HepG2 (cell line): ENCODE data around the gene FLAD1. TPM values are rescaled to one million over a fixed set of nuclear protein-coding genes. Genes with fewer than 3 reads are reported as not detected.
A peak's percentile ranks its signal among the peaks of the same experiment; 100 is the strongest.

Experiments
- polyA plus RNA-seq, 8 experiments: library from polyadenylated mRNA; depleted of rRNA in 3 of 8; stranded (reverse) in 7 of 8; unstranded in 1 of 8; fragments of >200 nt; fragmentation: Illumina TruSeq in 4 of 8; extraction: Trizol in 4 of 8; gene quantifications; 2 replicates each; pipeline versions ENCODE4 v1.2.1 to v1.2.3, GENCODE V29; 2011 to 2016; ENCODE audit warnings: low read depth in 4 of 8, missing spikeins in 1 of 8, mixed read lengths in 1 of 8; ENCODE audit not compliant: insufficient read depth in 1 of 8
- total RNA-seq, 5 experiments: library from RNA; depleted of rRNA; stranded (reverse); fragments of >200 nt; fragmentation: Illumina TruSeq; extraction: Trizol; gene quantifications; 2 replicates each; pipeline ENCODE4 v1.2.3, GENCODE V29; 2016; ENCODE audit warnings: low read depth in 1 of 5
- TF ChIP-seq, protein P1 (sequence below): sonication (generic); formaldehyde crosslinking; IDR thresholded peaks from 2 replicates; pipeline ENCODE4 v1.5.1; 2020; ENCODE audit warnings: mild to moderate bottlenecking, missing genetic modification reagents, borderline replicate concordance
- TF ChIP-seq, protein P2 (sequence below): sonication (generic); formaldehyde crosslinking; IDR thresholded peaks from 2 replicates; pipeline ENCODE4 v1.4.0; 2020; ENCODE audit warnings: missing genetic modification reagents
- TF ChIP-seq, protein P3 (sequence below): IDR thresholded peaks from 2 replicates; pipeline ENCODE4 v1.4.0; 2020; ENCODE audit warnings: mild to moderate bottlenecking, missing genetic modification reagents

The FLAD1 gene
- total and polyA plus RNA-seq, 2 of the 13 experiments (the other 11 are each of a cell fraction or from before 2014, with no cell fraction given) = 25.9 to 32.8 TPM

DNA sequence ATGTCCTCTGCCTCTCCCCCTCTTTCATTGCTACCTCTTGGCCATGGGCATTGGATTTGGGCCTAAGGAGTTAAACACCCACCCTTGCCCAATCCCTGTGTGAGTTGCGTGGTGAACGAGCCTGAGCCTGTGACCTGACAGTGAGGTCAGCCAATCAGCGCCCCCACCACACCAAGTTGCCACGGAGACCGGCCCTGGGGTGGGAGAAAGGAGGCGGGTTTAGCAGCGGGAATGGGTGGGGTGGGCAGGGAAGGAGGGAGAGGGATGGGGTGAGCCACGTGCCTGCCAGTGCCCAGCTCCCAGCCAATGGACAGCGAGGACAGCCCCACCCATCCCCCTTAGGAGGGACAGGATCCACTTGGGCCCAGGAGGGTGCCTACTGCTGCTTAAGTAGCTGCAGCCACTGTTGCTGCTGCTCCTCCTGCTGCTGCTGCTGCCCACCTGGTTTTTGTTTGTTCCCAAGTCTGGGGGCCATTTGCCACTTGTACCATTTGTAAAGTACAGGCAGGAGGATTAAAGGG lies 28.9 kb downstream of the FLAD1 start (continued):
- TF ChIP-seq, protein P1, sequence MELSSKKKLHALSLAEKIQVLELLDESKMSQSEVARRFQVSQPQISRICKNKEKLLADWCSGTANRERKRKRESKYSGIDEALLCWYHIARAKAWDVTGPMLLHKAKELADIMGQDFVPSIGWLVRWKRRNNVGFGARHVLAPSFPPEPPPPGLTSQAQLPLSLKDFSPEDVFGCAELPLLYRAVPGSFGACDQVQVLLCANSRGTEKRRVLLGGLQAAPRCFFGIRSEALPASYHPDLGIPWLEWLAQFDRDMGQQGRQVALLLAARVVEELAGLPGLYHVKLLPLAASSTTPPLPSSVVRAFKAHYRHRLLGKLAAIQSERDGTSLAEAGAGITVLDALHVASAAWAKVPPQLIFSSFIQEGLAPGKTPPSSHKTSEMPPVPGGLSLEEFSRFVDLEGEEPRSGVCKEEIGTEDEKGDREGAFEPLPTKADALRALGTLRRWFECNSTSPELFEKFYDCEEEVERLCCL = no peak
- TF ChIP-seq, protein P2, sequence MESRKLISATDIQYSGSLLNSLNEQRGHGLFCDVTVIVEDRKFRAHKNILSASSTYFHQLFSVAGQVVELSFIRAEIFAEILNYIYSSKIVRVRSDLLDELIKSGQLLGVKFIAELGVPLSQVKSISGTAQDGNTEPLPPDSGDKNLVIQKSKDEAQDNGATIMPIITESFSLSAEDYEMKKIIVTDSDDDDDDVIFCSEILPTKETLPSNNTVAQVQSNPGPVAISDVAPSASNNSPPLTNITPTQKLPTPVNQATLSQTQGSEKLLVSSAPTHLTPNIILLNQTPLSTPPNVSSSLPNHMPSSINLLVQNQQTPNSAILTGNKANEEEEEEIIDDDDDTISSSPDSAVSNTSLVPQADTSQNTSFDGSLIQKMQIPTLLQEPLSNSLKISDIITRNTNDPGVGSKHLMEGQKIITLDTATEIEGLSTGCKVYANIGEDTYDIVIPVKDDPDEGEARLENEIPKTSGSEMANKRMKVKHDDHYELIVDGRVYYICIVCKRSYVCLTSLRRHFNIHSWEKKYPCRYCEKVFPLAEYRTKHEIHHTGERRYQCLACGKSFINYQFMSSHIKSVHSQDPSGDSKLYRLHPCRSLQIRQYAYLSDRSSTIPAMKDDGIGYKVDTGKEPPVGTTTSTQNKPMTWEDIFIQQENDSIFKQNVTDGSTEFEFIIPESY (CRISPR knock-in tag) = peak; percentile 71; the same call in 1 of the 2 replicates
- TF ChIP-seq, protein P3, sequence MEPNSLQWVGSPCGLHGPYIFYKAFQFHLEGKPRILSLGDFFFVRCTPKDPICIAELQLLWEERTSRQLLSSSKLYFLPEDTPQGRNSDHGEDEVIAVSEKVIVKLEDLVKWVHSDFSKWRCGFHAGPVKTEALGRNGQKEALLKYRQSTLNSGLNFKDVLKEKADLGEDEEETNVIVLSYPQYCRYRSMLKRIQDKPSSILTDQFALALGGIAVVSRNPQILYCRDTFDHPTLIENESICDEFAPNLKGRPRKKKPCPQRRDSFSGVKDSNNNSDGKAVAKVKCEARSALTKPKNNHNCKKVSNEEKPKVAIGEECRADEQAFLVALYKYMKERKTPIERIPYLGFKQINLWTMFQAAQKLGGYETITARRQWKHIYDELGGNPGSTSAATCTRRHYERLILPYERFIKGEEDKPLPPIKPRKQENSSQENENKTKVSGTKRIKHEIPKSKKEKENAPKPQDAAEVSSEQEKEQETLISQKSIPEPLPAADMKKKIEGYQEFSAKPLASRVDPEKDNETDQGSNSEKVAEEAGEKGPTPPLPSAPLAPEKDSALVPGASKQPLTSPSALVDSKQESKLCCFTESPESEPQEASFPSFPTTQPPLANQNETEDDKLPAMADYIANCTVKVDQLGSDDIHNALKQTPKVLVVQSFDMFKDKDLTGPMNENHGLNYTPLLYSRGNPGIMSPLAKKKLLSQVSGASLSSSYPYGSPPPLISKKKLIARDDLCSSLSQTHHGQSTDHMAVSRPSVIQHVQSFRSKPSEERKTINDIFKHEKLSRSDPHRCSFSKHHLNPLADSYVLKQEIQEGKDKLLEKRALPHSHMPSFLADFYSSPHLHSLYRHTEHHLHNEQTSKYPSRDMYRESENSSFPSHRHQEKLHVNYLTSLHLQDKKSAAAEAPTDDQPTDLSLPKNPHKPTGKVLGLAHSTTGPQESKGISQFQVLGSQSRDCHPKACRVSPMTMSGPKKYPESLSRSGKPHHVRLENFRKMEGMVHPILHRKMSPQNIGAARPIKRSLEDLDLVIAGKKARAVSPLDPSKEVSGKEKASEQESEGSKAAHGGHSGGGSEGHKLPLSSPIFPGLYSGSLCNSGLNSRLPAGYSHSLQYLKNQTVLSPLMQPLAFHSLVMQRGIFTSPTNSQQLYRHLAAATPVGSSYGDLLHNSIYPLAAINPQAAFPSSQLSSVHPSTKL (CRISPR knock-in tag) = no peak
